Kidney (tissue), 14 donors: ENCODE results near the gene HOXB5. TPM values are rescaled to one million over a fixed set of nuclear protein-coding genes. Genes with fewer than 3 reads are reported as not detected.

ENCODE experiments used
- DNase-seq, 5 donors: peaks; one replicate each; pipeline ENCODE4 v3.0.0-alpha.2; 2013 to 2020
- FAIRE-seq: peaks from 2 replicates; lab custom pipeline; 2012; peaks lifted over from hg19 to GRCh38; lab: Jason Lieb, UNC
- H3K27ac ChIP-seq, 2 donors: one replicate each; pipeline ENCODE4 v1.7.0; 2013; ENCODE audit warnings: low read depth in 2 of 2, low read length in 2 of 2, inconsistent platforms in 1 of 2
- H3K27me3 ChIP-seq: one replicate; pipeline ENCODE4 v1.7.1; 2013; ENCODE audit warnings: low read length, inconsistent platforms; ENCODE audit not compliant: control insufficient read depth, insufficient read depth
- H3K36me3 ChIP-seq, 3 donors: one replicate each; pipeline versions ENCODE4 v1.7.0 to v1.7.1; 2013; ENCODE audit warnings: low read length in 3 of 3, control low read depth in 1 of 3, inconsistent platforms in 1 of 3; ENCODE audit not compliant: insufficient read depth in 3 of 3, control insufficient read depth in 2 of 3
- H3K4me1 ChIP-seq, 3 donors: one replicate each; pipeline versions ENCODE4 v1.7.0 to v1.7.1; 2013; ENCODE audit warnings: low read length in 3 of 3, inconsistent platforms in 1 of 3, low read depth in 1 of 3; ENCODE audit not compliant: control insufficient read depth in 2 of 3, insufficient read depth in 2 of 3
- H3K4me3 ChIP-seq, 3 donors: one replicate each; pipeline versions ENCODE4 v1.7.0 to v1.8.1; 2013; ENCODE audit warnings: low read length in 3 of 3, control low read depth in 1 of 3, inconsistent platforms in 1 of 3
- H3K9ac ChIP-seq, 3 donors: one replicate each; pipeline versions ENCODE4 v1.7.0 to v1.7.1; 2013; ENCODE audit warnings: low read length in 3 of 3, control low read depth in 1 of 3, inconsistent platforms in 1 of 3
- H3K9me3 ChIP-seq, 3 donors: one replicate each; pipeline versions ENCODE4 v1.7.0 to v1.7.1; 2013; ENCODE audit warnings: low read length in 3 of 3, control low read depth in 1 of 3, inconsistent platforms in 1 of 3; ENCODE audit not compliant: control insufficient read depth in 2 of 3, insufficient read depth in 1 of 3
- intact Hi-C: fragments of 100-400 bp; cut with DNase I; formaldehyde crosslinking; loops from one replicate; pipeline ENCODE4 v1.11.1; 2022
- polyA plus RNA-seq: library from polyadenylated mRNA; stranded (reverse); fragments of 350-450 nt; fragmentation: Illumina TruSeq; extraction: RNeasy Lipid Tissue Mini Kit (QIAGEN cat#74804); gene quantifications from one replicate; pipeline ENCODE4 v1.2.3, GENCODE V29; 2014; ENCODE audit warnings: low read depth, low replicate concordance; ENCODE audit not compliant: insufficient read depth
- total RNA-seq: library from RNA; stranded (reverse); fragmentation: NEBNext Ultra II Directional; extraction: Animal tissue kit (Norgen Biotek cat#: 25700); gene quantifications from one replicate; pipeline ENCODE4 v1.2.1, GENCODE V29; 2021
- TF ChIP-seq, protein P1 (sequence below): IDR thresholded peaks from 3 replicates; pipeline ENCODE4 v1.5.1; 2012; ENCODE audit warnings: mild to moderate bottlenecking, moderate library complexity, borderline replicate concordance; ENCODE audit not compliant: insufficient read depth; ENCODE audit errors: extremely low read depth
- donor health status: control.
- donor health status: control.
- donor health status: control.
- donor health status: control.
- donor health status: control.
- donor health status: DM: yes; HTN: yes; CAD: no.
- donor health status: Normal renal cell carcinoma (clear cell type).

The HOXB5 gene
- total and polyA plus RNA-seq, 2 donors from 2014 or later, result 12.3 to 27.0 TPM

DNA sequence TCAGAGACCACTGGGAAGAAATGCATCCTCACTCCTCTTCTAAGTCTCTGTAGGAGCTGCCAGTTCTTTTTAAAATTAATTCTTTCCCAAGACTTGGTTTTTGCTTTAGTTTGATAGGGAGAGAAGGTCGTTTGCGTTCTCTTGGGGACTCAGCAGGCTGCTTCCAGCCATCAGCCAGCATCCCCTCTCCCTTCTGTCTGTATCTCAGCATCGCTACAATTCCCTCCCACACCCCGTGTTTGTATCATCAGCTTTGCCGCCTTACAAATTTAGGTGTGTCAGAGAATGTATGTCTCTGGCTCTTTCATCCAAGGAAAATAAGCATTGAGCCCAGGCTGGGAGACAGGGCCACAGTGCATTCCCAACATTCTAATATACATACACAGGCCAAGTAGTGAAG, 5.8 kb upstream of the HOXB5 start:
- DNase-seq (peak in 1 of 5 donors; percentile 4), FAIRE-seq (no peak)
- H3K9me3 ChIP-seq, result no peaks in the 10 kb centered on the region
- H3K9ac ChIP-seq, result peak overlapping the region in 2 of 3 donors; percentile 65 to 72
- H3K4me1 ChIP-seq, result peaks cover 0 to 12% (median 11%) of the 10 kb centered on the region in 3 donors
- H3K36me3 ChIP-seq, result peaks cover 0 to 12% (median 0%) of the 10 kb centered on the region in 3 donors
- H3K27me3 ChIP-seq, result no peaks in the 10 kb centered on the region
- peak overlapping the region in 2 of 3 donors; percentile 65 to 69 for H3K4me3 ChIP-seq
- intact Hi-C loops, result loop anchor here (10.0 kb wide), 1 partner anchor 265 kb away; no protein-coding TSS in a partner anchor
- TF ChIP-seq, protein P1, sequence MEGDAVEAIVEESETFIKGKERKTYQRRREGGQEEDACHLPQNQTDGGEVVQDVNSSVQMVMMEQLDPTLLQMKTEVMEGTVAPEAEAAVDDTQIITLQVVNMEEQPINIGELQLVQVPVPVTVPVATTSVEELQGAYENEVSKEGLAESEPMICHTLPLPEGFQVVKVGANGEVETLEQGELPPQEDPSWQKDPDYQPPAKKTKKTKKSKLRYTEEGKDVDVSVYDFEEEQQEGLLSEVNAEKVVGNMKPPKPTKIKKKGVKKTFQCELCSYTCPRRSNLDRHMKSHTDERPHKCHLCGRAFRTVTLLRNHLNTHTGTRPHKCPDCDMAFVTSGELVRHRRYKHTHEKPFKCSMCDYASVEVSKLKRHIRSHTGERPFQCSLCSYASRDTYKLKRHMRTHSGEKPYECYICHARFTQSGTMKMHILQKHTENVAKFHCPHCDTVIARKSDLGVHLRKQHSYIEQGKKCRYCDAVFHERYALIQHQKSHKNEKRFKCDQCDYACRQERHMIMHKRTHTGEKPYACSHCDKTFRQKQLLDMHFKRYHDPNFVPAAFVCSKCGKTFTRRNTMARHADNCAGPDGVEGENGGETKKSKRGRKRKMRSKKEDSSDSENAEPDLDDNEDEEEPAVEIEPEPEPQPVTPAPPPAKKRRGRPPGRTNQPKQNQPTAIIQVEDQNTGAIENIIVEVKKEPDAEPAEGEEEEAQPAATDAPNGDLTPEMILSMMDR, result no peak
- H3K27ac ChIP-seq, result peak overlapping the region; percentile 91 to 94

DNA sequence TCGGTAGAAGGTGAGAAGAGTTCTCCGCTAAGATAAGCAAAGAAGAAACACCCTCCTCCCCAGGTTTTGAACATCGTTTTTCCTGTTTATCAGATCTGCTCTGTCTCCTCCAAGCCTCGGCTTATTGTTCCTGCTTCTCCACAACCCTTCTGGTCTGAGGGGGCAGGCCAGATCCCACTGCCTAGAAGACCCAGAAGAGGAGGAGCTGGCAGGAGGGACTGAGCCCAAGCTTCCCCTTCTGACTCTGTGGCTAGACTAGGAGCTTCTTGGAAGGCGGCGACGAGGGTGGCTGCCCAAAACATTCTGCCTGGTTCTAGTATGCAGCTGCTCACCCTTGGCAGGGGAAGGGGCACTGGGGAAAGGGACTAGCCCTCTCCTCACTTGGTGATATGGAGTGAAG, 5.2 kb upstream of the HOXB5 start:
- peaks cover 0 to 12% (median 11%) of the 10 kb centered on the region in 3 donors for H3K4me1 ChIP-seq
- H3K4me3 ChIP-seq, result peak overlapping the region; percentile 65 to 69 (median 67)
- FAIRE-seq, result no peak
- no peaks in the 10 kb centered on the region for H3K27me3 ChIP-seq
- peak overlapping the region; percentile 20 to 72 (median 65) for H3K9ac ChIP-seq
- H3K9me3 ChIP-seq, result no peaks in the 10 kb centered on the region
- H3K27ac ChIP-seq, result peak overlapping the region; percentile 90 to 91
- peaks cover 0 to 12% (median 0%) of the 10 kb centered on the region in 3 donors for H3K36me3 ChIP-seq
- intact Hi-C loops, result loop anchor here (10.0 kb wide), 1 partner anchor 264 kb away; no protein-coding TSS in a partner anchor
- DNase-seq, result peak in 2 of 5 donors; percentile 59 to 61
- TF ChIP-seq, protein P1, result no peak

DNA sequence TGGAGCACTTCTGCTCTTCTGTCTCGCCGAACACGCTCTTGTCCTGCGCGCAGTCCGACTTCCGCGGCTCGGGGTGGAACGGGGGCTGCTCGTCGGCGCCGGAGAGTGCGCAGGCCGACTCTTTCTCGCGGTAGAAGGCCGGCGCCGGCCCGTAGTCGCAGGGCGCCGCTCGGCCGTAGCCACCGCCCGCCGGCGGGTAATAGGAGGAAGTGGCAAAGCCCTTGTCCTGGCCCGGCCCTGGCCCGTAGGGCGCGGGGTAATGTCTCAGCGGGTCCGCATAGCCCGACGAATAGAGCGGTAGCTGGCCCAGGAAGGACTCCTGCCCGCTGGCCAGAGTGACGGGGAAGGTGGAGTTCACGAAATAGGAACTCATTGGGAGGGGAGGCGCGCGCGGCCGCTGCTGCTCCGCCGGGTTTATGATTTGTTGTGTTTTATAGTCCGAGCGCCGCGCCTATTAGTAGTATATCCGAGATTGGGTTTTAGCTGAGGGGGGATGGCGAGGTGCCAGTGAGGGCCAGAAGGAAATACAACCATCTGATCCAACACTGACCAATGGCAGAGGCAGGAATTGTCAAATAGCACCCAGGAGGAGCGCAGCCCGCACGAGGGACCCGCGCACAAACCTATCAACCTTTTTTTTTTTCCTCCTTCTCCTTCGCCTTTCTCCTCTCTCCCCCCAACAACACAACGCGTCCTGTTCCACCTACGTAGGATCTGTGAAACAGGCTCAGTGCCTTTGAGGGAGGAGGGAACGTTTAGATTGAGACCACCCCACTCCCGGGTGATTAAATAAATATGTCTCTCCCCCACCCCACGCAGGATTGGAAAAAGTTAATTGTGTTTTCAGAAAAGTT, 4.4 kb upstream of the HOXB5 start:
- intact Hi-C loops, result loop anchor here (10.0 kb wide), 1 partner anchor 263 kb away; no protein-coding TSS in a partner anchor
- no peak for FAIRE-seq
- peak overlapping the region; percentile 65 to 69 (median 67) for H3K4me3 ChIP-seq
- DNase-seq, result peak; percentile 81 to 95 (median 90)
- H3K27me3 ChIP-seq, result no peaks in the 10 kb centered on the region
- H3K27ac ChIP-seq, result peak overlapping the region; percentile 90 to 91
- H3K4me1 ChIP-seq, result peaks cover 0 to 12% (median 11%) of the 10 kb centered on the region in 3 donors
- peaks cover 0 to 12% (median 0%) of the 10 kb centered on the region in 3 donors for H3K36me3 ChIP-seq
- TF ChIP-seq, protein P1, result no peak
- H3K9me3 ChIP-seq, result no peaks in the 10 kb centered on the region
- H3K9ac ChIP-seq, result peak overlapping the region; percentile 65 to 82 (median 72)
